Esophagus squamous epithelium (tissue), 5 donors: ENCODE data around the gene SLC6A9. TPM values are rescaled to one million over a fixed set of nuclear protein-coding genes. Genes with fewer than 3 reads are reported as not detected.
A peak's percentile ranks its signal among the peaks of the same experiment; 100 is the strongest.

Source experiments
- DNase-seq: peaks from one replicate; lab custom pipeline; 2025; lab: John Stamatoyannopoulos, UW
- H3K27ac ChIP-seq, 4 donors: fragments of 200-600 bp; sonication (generic); one replicate each; pipeline ENCODE4 v1.5.1; 2016 to 2019; ENCODE audit warnings: mild to moderate bottlenecking in 1 of 4
- H3K27me3 ChIP-seq, 4 donors: fragments of 200-600 bp; sonication (generic); 1 replicate in 3 of 4; 2 replicates in 1 of 4; pipeline versions ENCODE4 v1.5.1 to v1.6.0; 2017 to 2021; ENCODE audit warnings: antibody characterized with exemption in 1 of 4
- H3K36me3 ChIP-seq, 3 donors: fragments of 200-600 bp; sonication (generic); one replicate each; pipeline ENCODE4 v1.5.1; 2016 to 2019
- H3K4me1 ChIP-seq, 3 donors: fragments of 200-600 bp; sonication (generic); one replicate each; pipeline ENCODE4 v1.5.1; 2017 to 2019
- H3K4me3 ChIP-seq, 4 donors: fragments of 200-600 bp; sonication (generic); 1 replicate in 3 of 4; 2 replicates in 1 of 4; pipeline ENCODE4 v1.5.1; 2016 to 2019; ENCODE audit warnings: mild to moderate bottlenecking in 2 of 4, moderate library complexity in 1 of 4
- H3K9me3 ChIP-seq, 3 donors: fragments of 200-600 bp; sonication (generic); one replicate each; pipeline ENCODE4 v1.5.1; 2016 to 2019
- CTCF ChIP-seq, 6 experiments: fragments of 450-650 bp in 4 of 6; fragments of 200-600 bp in 2 of 6; sonication (generic) in 2 of 6; IDR thresholded peaks; one replicate each; pipeline ENCODE4 v1.5.1; 2016 to 2019; ENCODE audit warnings: antibody characterized with exemption in 6 of 6, mild to moderate bottlenecking in 4 of 6, moderate library complexity in 4 of 6
- POLR2A ChIP-seq, 4 donors: fragments of 450-650 bp; IDR thresholded peaks; one replicate each; pipeline ENCODE4 v1.6.1; 2017; ENCODE audit warnings: antibody characterized with exemption in 4 of 4, mild to moderate bottlenecking in 4 of 4, moderate library complexity in 3 of 4
- WGBS, 2 donors: methylation state at CpG; one replicate each; pipeline ENCODE4 v1.1.5; 2018; 5-methylcytosine and 5-hydroxymethylcytosine counted together
- intact Hi-C: fragments of 100-400 bp; cut with DNase I; formaldehyde crosslinking; loops from one replicate; pipeline ENCODE4 v1.15.0; 2022
- total RNA-seq, 4 donors: library from RNA; depleted of rRNA; stranded (reverse); fragments of >200 nt; gene quantifications; one replicate each; pipeline ENCODE4 v1.1.0, GENCODE V29; 2016
- donor health status: DM: yes; HTN: yes; CAD: no.

SLC6A9 gene
- total RNA-seq, 4 donors from 2014 or later = 10.4 to 40.0 (median 23.2) TPM

DNA sequence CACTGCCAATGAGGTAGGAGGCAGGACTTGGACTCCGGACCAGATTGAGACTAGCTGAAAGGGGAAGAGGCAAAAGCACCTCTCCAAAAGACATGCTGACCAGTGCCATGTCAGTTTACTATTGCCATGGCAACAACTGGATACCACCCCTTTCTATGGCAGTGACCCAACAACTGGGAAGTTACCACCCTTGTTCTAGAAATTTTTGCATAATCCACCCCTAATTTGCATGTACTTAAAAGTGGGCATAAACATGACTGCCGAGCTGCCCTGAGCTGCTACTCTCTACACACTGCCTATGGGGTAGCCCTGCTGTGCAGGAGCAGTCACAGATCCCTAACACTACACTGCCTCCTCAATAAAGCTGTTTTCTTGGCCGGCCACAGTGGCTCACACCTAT lies 19.0 kb upstream of the SLC6A9 start:
- TF ChIP-seq CTCF (IDR thresholded peaks at IDR 0.05) (no peak), POLR2A (IDR thresholded peaks at IDR 0.05) (no peak)
- intact Hi-C loops = no loop called here

GRCh38 chr1:44049839-44050238 lies 18.6 kb upstream of the SLC6A9 start:
- intact Hi-C loops = loop anchor here (10.0 kb wide), 1 partner anchor 285 kb away; no protein-coding TSS in a partner anchor
- no peak overlapping the region for H3K4me3 ChIP-seq
- no peak overlapping the region for H3K27ac ChIP-seq

More for the DNA sequence above, 19.0 kb upstream of the SLC6A9 start:
- WGBS, 2 donors = 69 to 79% methylated on average over 3 of the region's 3 CpGs
- H3K27me3 ChIP-seq = peaks cover 0 to 23% (median 0%) of the 10 kb centered on the region in 4 donors
- no peak overlapping the region for H3K27ac ChIP-seq
- H3K9me3 ChIP-seq = no peaks in the 10 kb centered on the region
- H3K36me3 ChIP-seq = no peaks in the 10 kb centered on the region
- no peak overlapping the region for H3K4me3 ChIP-seq
- DNase-seq = no peak
- H3K4me1 ChIP-seq = peaks cover 10 to 28% (median 12%) of the 10 kb centered on the region in 3 donors

DNA sequence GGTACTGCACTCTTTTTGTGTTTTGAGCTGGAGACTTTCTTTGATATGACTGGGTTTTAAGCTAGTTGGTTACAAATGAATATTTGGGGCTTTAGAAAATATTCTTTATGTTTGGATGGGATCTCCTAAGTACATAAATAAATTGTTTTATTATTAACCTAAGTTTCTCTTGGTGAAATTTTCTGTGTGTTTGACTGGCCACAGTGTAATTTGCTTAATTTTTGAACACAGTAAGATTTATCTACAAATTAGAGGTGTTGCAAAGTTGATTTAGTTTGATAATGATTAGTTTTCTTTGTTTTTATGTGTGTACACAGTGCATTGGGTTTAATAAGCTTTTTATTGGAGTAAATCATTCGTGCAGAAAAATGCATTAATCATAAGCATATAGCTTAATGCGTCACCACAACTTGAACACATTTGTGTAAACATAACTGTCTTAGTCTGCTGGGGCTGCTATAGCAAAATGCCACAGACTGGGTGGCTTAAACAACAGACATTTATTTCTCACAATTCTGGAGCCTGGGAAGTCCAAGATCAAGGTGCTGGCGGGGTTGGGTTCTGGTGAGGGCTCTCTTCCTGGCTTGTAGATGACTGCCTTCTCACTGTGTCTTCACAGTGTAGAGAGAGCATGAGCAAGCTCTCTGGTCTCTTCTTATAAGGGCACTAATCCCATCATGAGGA lies 17.4 kb upstream of the SLC6A9 start:
- Histone ChIP-seq H3K4me3 (no peak overlapping the region), H3K9me3 (no peaks in the 10 kb centered on the region), H3K27ac (peak overlapping the region in 3 of 4 donors; percentile 21 to 65 (median 30)), H3K4me1 (peaks cover 10 to 38% (median 12%) of the 10 kb centered on the region in 3 donors), H3K27me3 (peaks cover 0 to 26% (median 0%) of the 10 kb centered on the region in 4 donors), H3K36me3 (no peaks in the 10 kb centered on the region)
- DNase-seq = no peak
- no peak for TF ChIP-seq POLR2A (IDR thresholded peaks at IDR 0.05)
- WGBS, 2 donors = 36 to 42% methylated on average over 3 of the region's 3 CpGs
- intact Hi-C loops = loop anchor here (10.0 kb wide), 1 partner anchor 284 kb away; no protein-coding TSS in a partner anchor

More at GRCh38 chr1:44049839-44050238, 18.6 kb upstream of the SLC6A9 start:
- H3K4me1 ChIP-seq = peaks cover 10 to 28% (median 12%) of the 10 kb centered on the region in 3 donors
- WGBS, 2 donors = 41 to 45% methylated on average over 2 of the region's 2 CpGs
- H3K9me3 ChIP-seq = no peaks in the 10 kb centered on the region
- H3K27me3 ChIP-seq = peaks cover 0 to 23% (median 0%) of the 10 kb centered on the region in 4 donors
- TF ChIP-seq POLR2A (IDR thresholded peaks at IDR 0.05) = no peak
- TF ChIP-seq CTCF (IDR thresholded peaks at IDR 0.05) = no peak
- no peak for DNase-seq
- H3K36me3 ChIP-seq = no peaks in the 10 kb centered on the region

DNA sequence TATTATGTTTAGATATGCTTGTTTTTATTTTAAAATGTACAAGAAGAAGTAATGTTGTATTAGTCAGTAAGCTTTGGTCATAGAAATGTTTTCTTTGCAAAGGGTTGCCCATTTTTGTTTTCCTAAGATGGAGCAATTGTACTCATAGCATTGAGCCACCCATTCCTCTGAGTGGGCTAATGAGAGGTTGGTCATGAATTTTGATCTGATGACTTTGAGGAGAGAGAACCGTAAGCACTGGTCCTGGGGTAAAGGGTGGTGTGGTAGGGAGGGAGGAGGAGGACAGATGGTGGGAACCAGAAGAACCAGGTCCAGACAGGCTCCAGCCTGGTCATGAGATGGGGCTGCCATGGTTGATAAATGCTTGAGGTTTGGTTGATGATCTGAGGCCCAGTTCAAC lies 15.9 kb upstream of the SLC6A9 start:
- H3K4me3 ChIP-seq = no peak overlapping the region
- no peak for DNase-seq
- no peak for TF ChIP-seq CTCF (IDR thresholded peaks at IDR 0.05)
- no peak for TF ChIP-seq POLR2A (IDR thresholded peaks at IDR 0.05)
- H3K4me1 ChIP-seq = peaks cover 10 to 42% (median 12%) of the 10 kb centered on the region in 3 donors
- 50 to 67% methylated on average over 1 of the region's 1 CpG for WGBS, 2 donors
- peaks cover 0 to 31% (median 0%) of the 10 kb centered on the region in 4 donors for H3K27me3 ChIP-seq
- intact Hi-C loops = loop anchor here (10.0 kb wide), 1 partner anchor 282 kb away; no protein-coding TSS in a partner anchor
- H3K9me3 ChIP-seq = no peaks in the 10 kb centered on the region
- H3K36me3 ChIP-seq = no peaks in the 10 kb centered on the region
- peak overlapping the region in 1 of 4 donors; percentile 55 for H3K27ac ChIP-seq

DNA sequence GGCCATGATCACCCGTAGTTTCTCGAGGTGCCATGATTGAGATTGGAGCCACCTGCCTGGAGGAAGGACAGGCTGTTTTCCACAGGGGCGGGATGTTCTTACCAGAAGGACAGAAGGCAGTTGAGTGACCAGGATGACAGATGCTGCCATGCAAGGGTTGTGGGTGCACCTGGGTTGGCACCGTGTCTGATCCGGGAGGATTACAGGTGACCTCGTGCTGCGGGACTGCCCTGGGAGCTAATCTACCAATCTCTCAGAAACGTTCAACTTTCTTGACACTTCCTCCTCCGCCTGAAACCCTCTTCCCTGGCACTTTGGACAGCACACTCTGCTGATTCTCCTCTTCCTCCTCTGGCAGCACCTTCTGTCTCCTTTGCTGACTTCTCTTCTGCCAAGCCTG lies 13.8 kb upstream of the SLC6A9 start:
- H3K9me3 ChIP-seq = no peaks in the 10 kb centered on the region
- peaks cover 10 to 40% (median 12%) of the 10 kb centered on the region in 3 donors for H3K4me1 ChIP-seq
- H3K36me3 ChIP-seq = no peaks in the 10 kb centered on the region
- intact Hi-C loops = loop anchor here (10.0 kb wide), 1 partner anchor 280 kb away; no protein-coding TSS in a partner anchor
- 51 to 82% methylated on average over 4 to 8 of the region's 9 CpGs for WGBS, 2 donors
- H3K27me3 ChIP-seq = peaks cover 0 to 18% (median 0%) of the 10 kb centered on the region in 4 donors
- no peak overlapping the region for H3K4me3 ChIP-seq
- TF ChIP-seq POLR2A (IDR thresholded peaks at IDR 0.05) (no peak), CTCF (IDR thresholded peaks at IDR 0.05) (no peak)
- H3K27ac ChIP-seq = no peak overlapping the region
- no peak for DNase-seq
